GM12891 (cell line): ENCODE data around the gene DUSP7.

Experiments used
- DNase-seq: peaks from one replicate; pipeline ENCODE4 v3.0.0; 2011; ENCODE audit warnings: low spot score; ENCODE audit not compliant: insufficient read length
- FAIRE-seq: peaks from 2 replicates; lab custom pipeline; 2011; peaks lifted over from hg19 to GRCh38; lab: Jason Lieb, UNC
- PAX5 ChIP-seq: IDR thresholded peaks from 2 replicates; pipeline ENCODE4 v1.6.1; 2011; ENCODE audit warnings: low read length, moderate library complexity, mild to moderate bottlenecking; ENCODE audit not compliant: insufficient read depth, severe bottlenecking
- POLR2A ChIP-seq: IDR thresholded peaks from 2 replicates; pipeline ENCODE4 v1.6.1; 2011; ENCODE audit warnings: low read depth, low read length, control low read depth
- TAF1 ChIP-seq: IDR thresholded peaks from 2 replicates; pipeline ENCODE4 v1.6.1; 2011; ENCODE audit warnings: low read depth, low read length, control low read depth

The DUSP7 gene

GRCh38 chr3:51999846-52000245 lies 56.5 kb downstream of the DUSP7 start:
- TF ChIP-seq PAX5 (no peak), POLR2A (no peak), TAF1 (no peak)
- no peak for DNase-seq
- no peak for FAIRE-seq
